GM19099 (cell line): ENCODE data around the gene ARMC2.

Experiments used
- POLR2A ChIP-seq: IDR thresholded peaks from 3 replicates; pipeline ENCODE4 v1.6.1; 2011; ENCODE audit warnings: low read depth; ENCODE audit not compliant: insufficient read length; ENCODE audit errors: extremely low read depth

ARMC2 gene

DNA sequence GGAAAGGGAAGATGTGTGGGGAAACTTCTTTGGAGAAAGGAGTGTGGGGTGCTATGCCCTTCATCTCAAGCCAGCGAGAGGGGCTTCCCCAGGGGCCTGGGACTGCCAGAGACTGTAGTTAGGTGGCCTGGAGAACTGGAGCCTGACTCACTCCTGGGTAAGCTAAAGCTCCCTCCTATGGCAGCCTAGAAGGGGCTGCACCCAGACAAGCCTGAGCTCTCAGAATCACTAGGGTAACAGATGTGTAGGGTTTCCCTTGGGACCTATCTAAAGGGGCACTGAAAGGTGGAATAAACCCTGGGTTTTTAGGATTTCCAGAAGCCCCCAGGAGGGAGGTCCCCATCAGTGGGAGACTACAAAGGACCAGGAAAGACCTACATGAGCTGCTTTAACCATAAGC lies 1.6 kb upstream of the ARMC2 start:
- TF ChIP-seq POLR2A = no peak

DNA sequence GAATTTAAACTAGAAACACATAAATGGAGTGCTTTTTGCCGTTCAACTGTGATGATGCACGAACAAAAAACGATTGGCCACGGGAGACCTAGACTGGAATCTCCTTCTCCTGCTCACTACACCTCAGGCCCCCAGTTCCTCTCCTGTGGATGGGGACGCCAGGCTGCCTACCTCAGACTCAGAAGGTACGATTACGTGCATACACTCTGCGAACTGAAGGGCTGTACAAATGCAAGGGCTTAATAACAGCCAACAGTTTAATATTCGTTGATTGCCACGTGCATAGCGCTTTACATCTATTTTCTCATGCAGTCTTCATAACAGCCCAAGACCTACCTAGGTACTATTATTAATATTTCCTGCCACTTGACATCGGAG lies 495 bp upstream of the ARMC2 start:
- TF ChIP-seq POLR2A = no peak

DNA sequence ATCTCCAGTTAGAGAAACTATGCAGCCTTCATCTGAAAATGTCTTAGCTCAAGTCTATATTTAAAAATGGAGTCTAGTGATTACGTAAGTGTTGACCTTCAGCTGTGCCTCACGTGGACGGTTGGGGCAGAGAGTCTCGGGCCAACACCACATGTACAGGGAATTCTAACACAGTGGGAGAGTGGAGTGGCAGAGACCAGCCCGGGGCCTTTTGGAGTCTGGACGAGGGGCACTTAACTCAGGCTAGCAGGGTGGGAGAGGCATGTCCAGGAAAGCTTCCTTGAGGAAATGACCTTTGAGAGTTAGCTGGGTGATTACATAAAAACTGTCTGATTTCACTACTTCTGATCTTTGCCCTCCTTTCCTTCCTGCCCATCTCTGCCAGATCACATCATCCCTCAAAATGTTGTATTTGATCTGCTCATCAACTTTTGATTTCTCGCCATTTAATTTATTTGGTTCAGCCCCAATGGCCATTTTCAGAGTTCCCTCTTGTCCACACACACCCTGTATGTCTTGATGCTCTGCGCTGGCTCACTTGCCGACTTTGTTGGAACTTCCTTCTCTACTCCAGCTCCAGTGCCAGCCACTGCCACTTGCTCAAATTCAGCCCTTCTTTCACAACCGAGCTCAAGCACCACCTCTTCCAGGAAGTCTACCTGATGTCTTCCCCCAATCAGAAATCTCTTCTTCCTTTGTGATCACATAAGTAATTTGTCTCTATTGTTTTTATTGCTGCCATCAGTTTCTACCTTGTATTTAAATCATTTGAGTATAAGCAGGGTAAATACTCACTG lies 2.6 kb downstream of the ARMC2 start:
- TF ChIP-seq POLR2A = no peak

DNA sequence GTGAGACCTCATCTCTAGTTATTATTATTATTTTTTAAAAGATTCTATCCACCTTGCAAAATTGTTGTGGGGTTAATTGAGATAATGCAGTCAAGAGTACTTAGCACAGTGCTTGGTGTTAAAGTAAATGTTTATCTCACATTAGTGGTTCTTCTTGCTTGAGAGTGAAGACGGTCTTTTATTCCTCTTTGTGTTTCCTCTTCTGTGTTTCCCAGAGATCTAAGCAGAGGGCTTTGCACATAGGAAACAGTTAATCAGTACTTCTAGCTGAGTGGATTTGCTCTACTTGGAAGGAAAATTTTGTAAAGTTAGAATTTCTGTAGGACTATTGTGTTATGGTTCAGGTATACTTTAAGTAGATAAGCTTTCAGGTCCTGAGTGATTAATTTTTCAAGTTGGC lies 3.5 kb downstream of the ARMC2 start:
- no peak for TF ChIP-seq POLR2A

DNA sequence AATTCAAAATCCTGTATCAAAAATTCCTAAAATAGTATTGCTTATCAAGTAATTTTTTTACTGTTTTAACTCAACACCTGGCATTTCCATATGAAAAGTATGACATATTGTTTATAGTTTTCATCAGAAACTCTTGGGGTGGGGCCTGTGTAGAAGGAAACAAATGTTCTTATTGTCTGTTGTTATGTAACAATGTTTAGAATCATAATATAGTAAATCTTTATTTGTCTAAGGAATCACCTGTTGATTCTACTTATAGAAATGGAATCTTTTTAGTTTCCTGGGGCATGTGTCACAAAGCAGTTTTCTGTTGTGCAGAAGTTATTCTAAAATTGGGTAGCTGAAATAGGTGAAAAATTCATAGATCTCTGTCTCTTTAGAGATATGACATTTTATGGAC lies 4.9 kb downstream of the ARMC2 start:
- TF ChIP-seq POLR2A = no peak

DNA sequence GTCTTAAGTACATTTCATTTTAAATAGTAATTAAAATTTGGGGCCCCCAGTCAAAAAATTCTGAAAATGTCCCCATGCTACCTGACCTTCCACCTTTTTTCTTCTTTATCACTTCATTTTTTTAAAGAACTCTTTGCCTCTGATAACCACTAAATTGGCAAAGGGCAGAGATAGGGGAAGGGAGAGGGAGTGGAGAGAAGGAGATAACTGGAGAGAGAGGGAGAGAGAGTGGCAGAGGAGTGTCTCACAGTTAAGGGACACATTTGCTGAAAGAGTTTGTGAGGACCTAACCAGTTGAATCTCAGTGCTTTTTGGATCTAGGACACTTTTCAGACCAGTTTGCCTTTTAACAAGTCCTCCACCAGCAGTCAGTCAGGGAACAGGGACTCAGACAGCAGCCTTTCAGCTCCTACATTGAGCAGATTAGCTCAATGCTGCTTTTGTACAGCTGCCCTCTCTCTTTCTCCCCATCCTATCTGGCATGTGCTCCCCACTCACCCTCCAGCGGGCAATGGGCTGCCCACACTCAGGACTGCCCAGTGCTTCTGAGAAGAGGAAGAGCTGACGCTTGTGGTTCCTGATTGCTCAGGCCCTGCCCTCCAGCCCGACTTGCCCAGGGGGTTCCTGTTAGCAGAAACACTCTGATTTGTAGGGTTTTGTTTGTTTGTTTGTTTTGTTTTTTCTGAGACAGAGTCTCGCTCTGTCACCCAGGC lies 14.4 kb downstream of the ARMC2 start:
- no peak for TF ChIP-seq POLR2A

DNA sequence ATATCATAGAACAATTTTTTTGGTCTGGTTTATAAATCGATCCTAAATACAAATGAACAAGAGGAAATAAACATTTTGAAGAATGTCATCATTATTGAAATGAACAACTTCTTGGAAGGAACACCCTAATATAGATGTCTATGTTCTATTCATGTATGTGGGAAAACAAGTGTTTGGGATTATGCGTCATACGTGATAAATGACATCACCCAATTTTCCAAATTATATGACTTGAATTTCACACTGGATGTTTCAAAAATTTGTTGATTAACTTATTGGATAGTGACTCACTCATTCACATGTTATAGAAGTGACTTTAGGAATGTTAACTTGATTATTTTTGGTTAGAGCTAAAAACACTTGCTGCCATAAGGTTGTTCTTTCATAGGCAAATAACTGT lies 18.6 kb downstream of the ARMC2 start:
- no peak for TF ChIP-seq POLR2A

DNA sequence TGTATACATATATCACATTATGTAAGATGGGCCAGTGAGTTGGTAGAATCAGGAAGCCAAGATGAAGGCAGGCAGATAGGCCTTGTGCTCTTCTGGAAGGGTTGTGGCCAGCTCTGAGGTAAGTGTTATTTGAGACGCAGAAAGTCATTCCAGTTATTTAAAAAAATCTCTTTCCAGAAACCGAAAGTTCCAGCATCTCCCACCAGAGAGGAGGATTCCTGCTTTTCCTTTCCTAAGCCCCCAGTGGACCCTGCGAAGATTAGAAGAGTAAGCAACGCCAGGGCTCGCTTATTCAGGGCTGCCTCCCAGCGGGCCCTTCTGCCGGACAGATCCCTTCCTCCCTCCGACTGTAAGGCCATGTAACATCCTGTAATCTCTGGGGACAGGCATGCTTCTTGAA lies 20.4 kb downstream of the ARMC2 start:
- no peak for TF ChIP-seq POLR2A

DNA sequence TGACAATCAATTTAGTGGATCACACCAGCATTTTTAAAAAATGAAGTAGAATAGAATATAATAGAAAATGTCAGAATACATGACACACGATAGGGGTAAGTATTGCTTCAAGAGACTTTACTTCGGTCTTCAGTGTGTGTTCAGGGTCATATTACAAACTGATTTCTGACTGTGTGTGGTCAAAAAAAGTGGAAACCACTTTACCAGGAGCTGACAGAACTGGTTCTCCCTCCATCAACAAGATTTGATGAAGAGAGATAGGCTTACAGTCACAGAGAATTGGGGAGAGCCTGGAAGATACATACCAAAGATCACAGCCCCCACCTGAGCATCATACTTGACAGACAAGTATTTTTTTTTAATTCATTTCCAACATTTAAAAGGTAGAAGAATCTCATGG lies 21.7 kb downstream of the ARMC2 start:
- TF ChIP-seq POLR2A = no peak

DNA sequence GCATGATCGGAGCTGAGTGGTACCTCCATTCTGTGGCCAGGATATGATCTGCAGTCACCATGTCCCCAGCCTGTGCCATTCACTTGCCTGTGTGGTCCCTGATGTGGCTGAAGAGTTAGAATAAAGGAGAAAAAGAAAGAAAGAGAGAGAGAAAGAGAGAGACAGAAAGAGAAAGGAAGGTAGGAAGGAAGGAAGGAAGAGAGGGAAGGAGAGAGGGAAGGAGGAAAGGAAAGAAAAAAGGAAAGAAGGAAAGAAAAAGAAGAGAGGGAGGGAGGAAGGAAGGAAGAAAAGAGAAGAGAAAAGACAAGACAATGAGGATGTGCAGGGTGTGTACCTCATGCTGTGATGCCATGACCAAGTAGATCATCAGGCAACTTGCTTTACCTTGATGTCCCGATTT lies 22.1 kb downstream of the ARMC2 start:
- TF ChIP-seq POLR2A = no peak

DNA sequence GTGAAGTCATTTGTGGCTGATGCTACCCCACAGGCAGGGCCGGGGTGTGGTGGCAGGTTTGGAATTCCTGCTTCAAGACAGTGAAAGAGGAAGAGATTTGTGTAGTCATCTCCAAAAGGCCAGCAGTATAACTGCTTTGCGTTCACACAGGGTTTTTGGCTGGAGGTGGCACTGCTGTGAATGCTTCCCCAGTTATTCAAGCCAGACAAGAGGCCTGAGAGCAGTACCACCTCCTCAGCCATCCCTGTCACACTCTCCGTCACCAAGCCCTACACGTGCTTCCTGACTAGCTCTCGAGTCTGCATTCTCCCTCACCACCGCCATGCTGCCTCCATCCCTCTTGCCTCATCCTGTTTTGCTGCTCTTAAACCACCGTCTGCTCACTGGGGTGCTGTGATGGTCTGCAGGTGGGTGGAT lies 23.9 kb downstream of the ARMC2 start:
- TF ChIP-seq POLR2A = no peak

DNA sequence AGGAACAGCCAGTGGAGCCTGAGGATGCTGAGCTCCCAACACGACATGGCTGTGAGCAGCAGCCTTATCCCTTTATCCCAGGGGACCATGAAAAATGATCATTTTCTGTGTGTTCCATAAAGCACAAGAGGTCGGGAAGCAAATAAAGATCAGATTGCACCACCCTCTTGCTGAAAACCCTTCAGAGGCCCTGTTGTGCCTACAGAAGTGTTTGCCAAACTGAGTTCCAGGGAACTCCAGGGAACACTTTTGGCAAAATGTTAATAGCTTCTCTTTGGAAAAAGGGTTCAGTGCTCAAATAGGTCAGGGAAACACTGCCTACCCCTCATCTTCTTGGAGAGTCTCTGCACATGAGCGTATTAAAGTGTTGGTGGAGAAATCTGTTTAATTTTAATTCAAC lies 24.4 kb downstream of the ARMC2 start:
- TF ChIP-seq POLR2A = no peak

DNA sequence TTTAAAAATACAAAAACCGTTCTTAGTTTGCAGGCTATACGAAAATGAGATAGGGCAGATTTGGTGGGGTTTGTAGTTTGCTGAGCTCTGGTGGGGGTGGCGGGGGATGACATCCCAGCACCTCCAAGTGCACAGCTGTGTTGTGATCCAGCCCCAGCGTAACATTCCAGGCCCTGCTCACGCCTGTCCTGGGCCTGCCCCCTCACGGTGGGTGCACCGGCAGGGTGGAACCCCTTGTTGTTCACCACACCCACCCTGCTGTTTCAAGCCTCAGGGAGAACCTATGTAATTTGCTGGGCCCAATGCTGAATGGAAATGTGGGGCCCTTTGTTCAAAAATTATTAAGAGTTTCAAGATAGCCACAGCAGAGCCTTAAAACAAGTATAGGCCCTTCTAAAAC lies 25.0 kb downstream of the ARMC2 start:
- no peak for TF ChIP-seq POLR2A

DNA sequence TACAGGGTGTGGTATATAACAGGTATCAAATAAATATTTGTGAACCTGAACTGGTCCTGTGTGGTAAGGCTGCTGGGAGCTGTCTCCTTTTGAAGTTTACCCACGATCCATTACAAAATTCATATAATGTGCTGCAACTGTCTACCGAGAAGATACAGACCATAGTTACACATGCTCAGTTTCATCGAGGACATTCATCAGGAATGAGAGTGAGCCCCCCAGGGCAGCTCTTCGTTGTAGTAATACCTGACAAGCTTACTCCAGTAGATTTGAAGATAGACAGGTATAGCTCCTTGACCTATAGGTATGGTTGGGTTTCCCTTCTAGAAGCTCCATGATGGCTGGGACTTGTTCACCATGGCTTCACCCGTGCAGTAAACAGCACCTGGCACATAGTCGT lies 25.7 kb downstream of the ARMC2 start:
- no peak for TF ChIP-seq POLR2A

DNA sequence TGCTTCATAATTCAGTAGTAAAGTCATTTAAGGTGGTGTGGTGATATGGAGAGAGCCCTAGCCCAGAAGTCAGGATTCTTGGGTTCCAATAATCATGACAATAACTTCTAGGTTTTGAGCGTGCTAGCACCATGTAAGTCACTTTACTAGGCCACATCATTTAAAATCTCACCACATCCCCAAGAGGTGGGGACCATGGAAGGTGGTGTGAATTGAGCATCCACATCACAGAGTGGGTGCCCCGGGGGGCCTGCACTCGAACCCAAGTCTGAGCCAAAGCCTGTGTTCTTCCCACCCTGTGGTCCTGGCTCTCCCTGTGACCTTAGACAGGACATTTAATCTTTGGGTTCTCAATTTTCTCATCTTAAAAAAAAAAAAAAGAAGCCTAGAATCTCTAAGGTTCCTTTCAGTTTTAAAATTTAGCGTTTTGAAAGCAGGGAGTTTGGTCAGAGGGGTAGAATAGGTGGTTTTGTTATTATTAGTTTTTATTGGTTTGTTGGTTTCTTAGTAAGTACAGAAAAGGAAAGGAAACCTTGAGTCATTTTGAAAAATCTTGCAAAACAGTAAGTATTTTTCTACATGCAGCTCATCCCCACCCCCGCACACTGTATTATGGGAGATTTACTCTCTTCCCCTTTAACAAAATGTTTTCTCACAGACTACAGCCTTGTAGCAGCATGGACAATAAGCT lies 26.4 kb downstream of the ARMC2 start:
- TF ChIP-seq POLR2A = no peak

DNA sequence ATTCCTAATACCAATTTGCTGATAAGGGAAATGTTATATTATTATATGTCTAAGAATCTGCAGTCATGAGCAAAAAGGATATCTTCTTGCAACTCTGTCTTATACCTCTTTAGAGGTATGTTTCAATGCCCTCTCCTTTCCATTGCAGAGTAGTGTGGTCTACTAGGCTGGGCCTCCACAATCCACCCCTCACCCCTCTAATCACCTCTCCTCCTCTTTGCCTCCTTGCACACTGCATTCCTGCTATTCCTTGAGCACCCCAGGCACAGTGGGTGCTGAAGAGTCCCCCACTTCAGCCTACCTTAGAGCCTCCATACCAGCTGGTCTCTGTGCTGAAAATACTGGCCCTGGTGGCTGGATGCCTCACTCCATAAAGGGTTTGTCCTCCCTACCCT lies 26.9 kb downstream of the ARMC2 start:
- TF ChIP-seq POLR2A = no peak
